CD8-positive, alpha-beta memory T cell (primary cell): ENCODE results near the gene ST3GAL5. TPM values are rescaled to one million over a fixed set of nuclear protein-coding genes. Genes with fewer than 3 reads are reported as not detected.
"Not testable (repeated sequence)": the region's sequence is repeated elsewhere in the genome, so short reads cannot be mapped to it uniquely, and the experiment has no call there.

ENCODE experiments used
- CTCF ChIA-PET: fragments of 350-600 bp; sonication (Branson Sonifier 250); formaldehyde crosslinking; loops from one replicate; lab custom pipeline; 2021; ENCODE audit warnings: antibody characterized with exemption; lab: Charles Lee
- POLR2A ChIA-PET: fragments of 350-600 bp; sonication (Branson Sonifier 250); formaldehyde crosslinking; loops from one replicate; lab custom pipeline; 2021; ENCODE audit warnings: antibody characterized with exemption; lab: Charles Lee
- DNase-seq, 5 donors: peaks; one replicate each; pipeline versions ENCODE4 v3.0.0 to v3.0.0-alpha.2; 2020 to 2022; ENCODE audit warnings: mixed read lengths in 1 of 5
- H3K27ac ChIP-seq: one replicate; pipeline ENCODE4 v1.7.0; 2013; ENCODE audit warnings: low read depth, mild to moderate bottlenecking, low read length, moderate library complexity
- H3K27me3 ChIP-seq: 2 replicates; pipeline ENCODE4 v1.7.0; 2013; ENCODE audit warnings: low read length, mild to moderate bottlenecking; ENCODE audit not compliant: insufficient read depth, poor library complexity, severe bottlenecking
- H3K36me3 ChIP-seq: 2 replicates; pipeline ENCODE4 v1.7.0; 2013; ENCODE audit warnings: mild to moderate bottlenecking, low read length, moderate library complexity; ENCODE audit not compliant: insufficient read depth
- H3K4me1 ChIP-seq: 2 replicates; pipeline ENCODE4 v1.7.0; 2013; ENCODE audit warnings: mild to moderate bottlenecking, low read length, moderate library complexity; ENCODE audit not compliant: insufficient read depth
- H3K4me3 ChIP-seq: 2 replicates; pipeline ENCODE4 v1.7.0; 2013; ENCODE audit warnings: mild to moderate bottlenecking, low read length
- H3K9me3 ChIP-seq: 2 replicates; pipeline ENCODE4 v1.7.0; 2013; ENCODE audit warnings: mild to moderate bottlenecking, low read length
- H3K27ac Mint-ChIP-seq, 8 donors: one replicate each; pipeline ENCODE4 v1.8.0; 2020 to 2021; ENCODE audit warnings: mixed read lengths in 8 of 8, mild to moderate bottlenecking in 6 of 8, inconsistent platforms in 3 of 8, moderate library complexity in 3 of 8
- H3K27me3 Mint-ChIP-seq, 2 donors: one replicate each; pipeline ENCODE4 v1.8.0; 2020 to 2021; ENCODE audit warnings: mixed read lengths in 2 of 2, mild to moderate bottlenecking in 1 of 2, moderate library complexity in 1 of 2
- H3K36me3 Mint-ChIP-seq, 3 donors: one replicate each; pipeline ENCODE4 v1.8.0; 2020 to 2021; ENCODE audit warnings: mixed read lengths in 3 of 3, inconsistent platforms in 1 of 3, mild to moderate bottlenecking in 1 of 3
- H3K4me1 Mint-ChIP-seq, 3 donors: one replicate each; pipeline ENCODE4 v1.8.0; 2020 to 2021; ENCODE audit warnings: mixed read lengths in 3 of 3, inconsistent platforms in 1 of 3, mild to moderate bottlenecking in 1 of 3
- H3K4me3 Mint-ChIP-seq, 7 donors: one replicate each; pipeline ENCODE4 v1.8.0; 2020 to 2021; ENCODE audit warnings: mixed read lengths in 7 of 7, mild to moderate bottlenecking in 6 of 7, moderate library complexity in 4 of 7, inconsistent platforms in 2 of 7
- H3K9me3 Mint-ChIP-seq, 5 donors: one replicate each; pipeline ENCODE4 v1.8.0; 2020 to 2022; ENCODE audit warnings: mixed read lengths in 5 of 5, mild to moderate bottlenecking in 3 of 5, moderate library complexity in 2 of 5, inconsistent platforms in 1 of 5
- polyA plus RNA-seq: library from polyadenylated mRNA; unstranded; fragments of 300-500 nt; fragmentation: Illumina TruSeq; gene quantifications from one replicate; pipeline ENCODE4 v1.2.3, GENCODE V29; 2021
- total RNA-seq, 2 experiments: library from RNA; stranded (reverse); gene quantifications; one replicate each; pipeline ENCODE4 v1.2.3, GENCODE V29; 2021

ST3GAL5 gene
- total and polyA plus RNA-seq, 3 experiments from 2014 or later: 11.1 to 21.8 (median 11.2) TPM

- H3K27me3 ChIP-seq: no peaks in the 10 kb centered on the region
- ChIA-PET CTCF (interaction anchor here (0.8 to 7.9 kb wide), 25 partner anchors 9 to 218 kb away, joined by 3 to 97 read pairs (median 10); partner anchors contain the start of genes POLR1A and PTCD3), POLR2A (interaction anchor here (0.6 to 4.6 kb wide), 8 partner anchors 14 to 195 kb away, joined by 3 to 30 read pairs (median 10); no protein-coding TSS in a partner anchor)
- H3K4me1 Mint-ChIP-seq: peaks cover 65 to 77% (median 75%) of the 10 kb centered on the region in 3 donors
- H3K27ac ChIP-seq: peak overlapping the region; percentile 71
- peaks cover 44% of the 10 kb centered on the region for H3K4me1 ChIP-seq
- no peaks in the 10 kb centered on the region for H3K27me3 Mint-ChIP-seq
- peak overlapping the region; percentile 87 to 96 (median 94) for H3K4me3 Mint-ChIP-seq
- peak; percentile 19 to 74 (median 47) for DNase-seq
- H3K4me3 ChIP-seq: peak overlapping the region; percentile 96
- peaks cover 5 to 28% (median 7%) of the 10 kb centered on the region in 3 donors for H3K36me3 Mint-ChIP-seq
- H3K36me3 ChIP-seq: no peaks in the 10 kb centered on the region
- no peaks in the 10 kb centered on the region for H3K9me3 ChIP-seq
- peaks cover 0 to 4% (median 0%) of the 10 kb centered on the region in 5 donors for H3K9me3 Mint-ChIP-seq
- H3K27ac Mint-ChIP-seq: peak overlapping the region; percentile 81 to 97 (median 90)
Observed at GRCh38 chr2:85887566-85888019, 1.2 kb downstream of the ST3GAL5 start.

GRCh38 chr2:85886590-85886989, 2.2 kb downstream of the ST3GAL5 start:
- ChIA-PET CTCF (interaction anchor here (2.0 to 7.9 kb wide), 10 partner anchors 8 to 219 kb away, joined by 4 to 97 read pairs (median 50); partner anchors contain the start of genes POLR1A and PTCD3), POLR2A (interaction anchor here (0.5 to 4.6 kb wide), 4 partner anchors 33 to 325 kb away, joined by 3 to 30 read pairs (median 27); no protein-coding TSS in a partner anchor)
- H3K27me3 ChIP-seq: no peaks in the 10 kb centered on the region
- Mint-ChIP-seq H3K4me1 (peaks cover 62 to 71% (median 69%) of the 10 kb centered on the region in 3 donors), H3K9me3 (peaks cover 0 to 5% (median 0%) of the 10 kb centered on the region in 5 donors), H3K27me3 (no peaks in the 10 kb centered on the region), H3K4me3 (peak overlapping the region; percentile 87 to 96 (median 94)), H3K36me3 (peaks cover 7 to 35% (median 12%) of the 10 kb centered on the region in 3 donors), H3K27ac (peak overlapping the region; percentile 61 to 97 (median 92))
- H3K27ac ChIP-seq: no peak overlapping the region
- no peaks in the 10 kb centered on the region for H3K9me3 ChIP-seq
- H3K36me3 ChIP-seq: no peaks in the 10 kb centered on the region
- peak overlapping the region; percentile 96 for H3K4me3 ChIP-seq
- DNase-seq: peak in 3 of 5 donors; percentile 11 to 25 (median 23)
- H3K4me1 ChIP-seq: peaks cover 44% of the 10 kb centered on the region

GRCh38 chr2:85886141-85886540, 2.6 kb downstream of the ST3GAL5 start:
- Mint-ChIP-seq H3K27ac (peak overlapping the region; percentile 61 to 97 (median 92)), H3K4me3 (peak overlapping the region; percentile 87 to 96 (median 94)), H3K9me3 (peaks cover 2 to 9% (median 3%) of the 10 kb centered on the region in 5 donors), H3K27me3 (no peaks in the 10 kb centered on the region), H3K4me1 (peaks cover 65 to 76% (median 73%) of the 10 kb centered on the region in 3 donors), H3K36me3 (peaks cover 11 to 40% (median 16%) of the 10 kb centered on the region in 3 donors)
- no peak overlapping the region for H3K27ac ChIP-seq
- H3K27me3 ChIP-seq: no peaks in the 10 kb centered on the region
- peaks cover 44% of the 10 kb centered on the region for H3K4me1 ChIP-seq
- no peaks in the 10 kb centered on the region for H3K9me3 ChIP-seq
- ChIA-PET POLR2A (interaction anchor here (0.5 to 4.6 kb wide), 2 partner anchors 32 to 324 kb away, joined by 3 to 30 read pairs; no protein-coding TSS in a partner anchor), CTCF (interaction anchor here (1.0 to 7.9 kb wide), 10 partner anchors 11 to 220 kb away, joined by 3 to 97 read pairs (median 46); partner anchors contain the start of genes POLR1A and PTCD3)
- no peak overlapping the region for H3K4me3 ChIP-seq
- no peaks in the 10 kb centered on the region for H3K36me3 ChIP-seq
- no peak for DNase-seq

GRCh38 chr2:85881781-85882180, 7.0 kb downstream of the ST3GAL5 start:
- H3K27me3 Mint-ChIP-seq, H3K27me3 ChIP-seq, H3K4me3 ChIP-seq, H3K4me3 Mint-ChIP-seq, H3K27ac ChIP-seq, POLR2A ChIA-PET, H3K36me3 ChIP-seq, DNase-seq, H3K9me3 ChIP-seq: not testable (repeated sequence)
- H3K27ac Mint-ChIP-seq: peak overlapping the region in 2 of 8 donors; percentile 9 to 80
- H3K9me3 Mint-ChIP-seq: peaks cover 2 to 11% (median 3%) of the 10 kb centered on the region in 5 donors
- peaks cover 42% of the 10 kb centered on the region for H3K4me1 ChIP-seq
- H3K4me1 Mint-ChIP-seq: peaks cover 75 to 86% (median 82%) of the 10 kb centered on the region in 3 donors
- peaks cover 20 to 39% (median 21%) of the 10 kb centered on the region in 3 donors for H3K36me3 Mint-ChIP-seq
- CTCF ChIA-PET: interaction anchor here (1.3 kb wide), 1 partner anchor 27 kb away, joined by 3 read pairs; no protein-coding TSS in a partner anchor

GRCh38 chr2:85880716-85881328, 8.0 kb downstream of the ST3GAL5 start:
- Mint-ChIP-seq H3K4me1 (peaks cover 66 to 81% (median 77%) of the 10 kb centered on the region in 3 donors), H3K9me3 (peaks cover 2 to 11% (median 3%) of the 10 kb centered on the region in 5 donors), H3K36me3 (peaks cover 19 to 39% (median 21%) of the 10 kb centered on the region in 3 donors), H3K27ac (peak overlapping the region in 6 of 8 donors; percentile 9 to 54 (median 34)), H3K4me3 (peak overlapping the region in 4 of 7 donors; percentile 6 to 58 (median 26))
- H3K27me3 ChIP-seq, H3K36me3 ChIP-seq, H3K27me3 Mint-ChIP-seq, DNase-seq, POLR2A ChIA-PET, H3K4me3 ChIP-seq, H3K27ac ChIP-seq, H3K9me3 ChIP-seq: not testable (repeated sequence)
- H3K4me1 ChIP-seq: peaks cover 38% of the 10 kb centered on the region
- CTCF ChIA-PET: interaction anchor here (2.8 kb wide), 1 partner anchor 53 kb away, joined by 12 read pairs; no protein-coding TSS in a partner anchor

- CTCF ChIA-PET: interaction anchor here (1.2 to 3.0 kb wide), 8 partner anchors 9 to 227 kb away, joined by 3 to 29 read pairs (median 4); partner anchors contain the start of genes PTCD3 and ST3GAL5
- Histone ChIP-seq H3K4me3 (no peak overlapping the region), H3K4me1 (peaks cover 36% of the 10 kb centered on the region), H3K36me3 (no peaks in the 10 kb centered on the region), H3K27me3 (no peaks in the 10 kb centered on the region), H3K27ac (no peak overlapping the region), H3K9me3 (no peaks in the 10 kb centered on the region)
- no peak for DNase-seq
- POLR2A ChIA-PET: interaction anchor here (1.4 to 1.7 kb wide), 2 partner anchors 10 to 26 kb away, joined by 3 to 4 read pairs; no protein-coding TSS in a partner anchor
- H3K4me3 Mint-ChIP-seq: peak overlapping the region in 4 of 7 donors; percentile 40 to 81 (median 47)
- peak overlapping the region; percentile 34 to 95 (median 76) for H3K27ac Mint-ChIP-seq
- peaks cover 2 to 11% (median 3%) of the 10 kb centered on the region in 5 donors for H3K9me3 Mint-ChIP-seq
- H3K36me3 Mint-ChIP-seq: peaks cover 21 to 43% (median 21%) of the 10 kb centered on the region in 3 donors
- peaks cover 65 to 82% (median 79%) of the 10 kb centered on the region in 3 donors for H3K4me1 Mint-ChIP-seq
- no peaks in the 10 kb centered on the region for H3K27me3 Mint-ChIP-seq
Observed at GRCh38 chr2:85878719-85879370, 9.9 kb downstream of the ST3GAL5 start.

GRCh38 chr2:85875350-85876050, 13.3 kb downstream of the ST3GAL5 start:
- Mint-ChIP-seq H3K36me3 (peaks cover 4 to 31% (median 7%) of the 10 kb centered on the region in 3 donors), H3K4me1 (peaks cover 67 to 85% (median 74%) of the 10 kb centered on the region in 3 donors), H3K9me3 (no peaks in the 10 kb centered on the region), H3K27me3 (no peaks in the 10 kb centered on the region), H3K4me3 (no peak overlapping the region), H3K27ac (peak overlapping the region in 4 of 8 donors; percentile 5 to 89 (median 20))
- no peaks in the 10 kb centered on the region for H3K9me3 ChIP-seq
- H3K4me1 ChIP-seq: peaks cover 36% of the 10 kb centered on the region
- CTCF ChIA-PET: interaction anchor here (1.7 to 2.5 kb wide), 3 partner anchors 11 to 45 kb away, joined by 4 to 11 read pairs (median 5); partner anchors contain the start of gene ST3GAL5
- POLR2A ChIA-PET: no interaction called here
- no peak overlapping the region for H3K4me3 ChIP-seq
- H3K27me3 ChIP-seq: no peaks in the 10 kb centered on the region
- H3K36me3 ChIP-seq: no peaks in the 10 kb centered on the region
- no peak for DNase-seq
- H3K27ac ChIP-seq: no peak overlapping the region
